Thyroid gland (tissue), 4 donors: ENCODE results near the gene OSTN. TPM values are rescaled to one million over a fixed set of nuclear protein-coding genes. Genes with fewer than 3 reads are reported as not detected.
"Not testable (repeated sequence)": the region's sequence is repeated elsewhere in the genome, so short reads cannot be mapped to it uniquely, and the experiment has no call there.

Experiments used
- DNase-seq, 2 donors: peaks; one replicate each; pipeline ENCODE4 v3.0.0-alpha.2; 2019
- H3K27ac ChIP-seq, 3 donors: fragments of 200-600 bp; sonication (generic); 1 replicate in 2 of 3; 2 replicates in 1 of 3; pipeline ENCODE4 v1.5.1; 2016 to 2019; ENCODE audit warnings: mild to moderate bottlenecking in 1 of 3, moderate library complexity in 1 of 3
- H3K27me3 ChIP-seq: fragments of 200-600 bp; sonication (generic); one replicate; pipeline ENCODE4 v1.5.1; 2019
- H3K36me3 ChIP-seq, 2 donors: fragments of 200-600 bp; sonication (generic); one replicate each; pipeline ENCODE4 v1.5.1; 2016 to 2019
- H3K4me1 ChIP-seq, 2 donors: fragments of 200-600 bp; sonication (generic); one replicate each; pipeline ENCODE4 v1.5.1; 2017 to 2019
- H3K4me3 ChIP-seq, 3 donors: fragments of 200-600 bp; sonication (generic); replicated peaks in 1 of 3; 1 replicate in 2 of 3; 2 replicates in 1 of 3; pipeline ENCODE4 v1.5.1; 2016; ENCODE audit warnings: mild to moderate bottlenecking in 1 of 3
- H3K9me3 ChIP-seq: fragments of 200-600 bp; sonication (generic); one replicate; pipeline ENCODE4 v1.5.1; 2017
- CTCF ChIP-seq, 6 experiments: fragments of 200-600 bp in 3 of 6; fragments of 450-650 bp in 3 of 6; sonication (generic) in 3 of 6; IDR thresholded peaks; one replicate each; pipeline ENCODE4 v1.5.1; 2016 to 2019; ENCODE audit warnings: antibody characterized with exemption in 6 of 6, mild to moderate bottlenecking in 2 of 6, inconsistent platforms in 1 of 6, moderate library complexity in 1 of 6
- POLR2A ChIP-seq, 2 donors: fragments of 450-650 bp; IDR thresholded peaks; one replicate each; pipeline ENCODE4 v1.6.1; 2017; ENCODE audit warnings: antibody characterized with exemption in 2 of 2, mild to moderate bottlenecking in 2 of 2, moderate library complexity in 1 of 2
- WGBS, 2 donors: methylation state at CpG; one replicate each; pipeline ENCODE4 v1.1.5; 2017; 5-methylcytosine and 5-hydroxymethylcytosine counted together
- intact Hi-C: fragments of 100-400 bp; cut with DNase I; formaldehyde crosslinking; loops from one replicate; pipeline ENCODE4 v1.15.1; 2023
- total RNA-seq, 4 donors: library from RNA; depleted of rRNA; stranded (reverse); fragments of >200 nt; gene quantifications; one replicate each; pipeline ENCODE4 v1.2.3, GENCODE V29; 2016

OSTN gene
- total RNA-seq, 4 donors from 2014 or later = not detected

- Histone ChIP-seq H3K4me1 (no peaks in the 10 kb centered on the region), H3K36me3 (no peaks in the 10 kb centered on the region), H3K27me3 (no peaks in the 10 kb centered on the region), H3K9me3 (no peaks in the 10 kb centered on the region), H3K27ac (no peak overlapping the region), H3K4me3 (no peak overlapping the region)
- intact Hi-C loops = no loop called here
- TF ChIP-seq POLR2A (IDR thresholded peaks at IDR 0.05) = no peak
- no peak for TF ChIP-seq CTCF (IDR thresholded peaks at IDR 0.05)
- WGBS, 2 donors = 69 to 83% methylated on average over 5 of the region's 5 CpGs
- no peak for DNase-seq
Measured at GRCh38 chr3:191269289-191270085, 70.4 kb downstream of the OSTN start.

- H3K27me3 ChIP-seq, H3K27ac ChIP-seq, DNase-seq, H3K9me3 ChIP-seq, H3K4me1 ChIP-seq, H3K4me3 ChIP-seq, H3K36me3 ChIP-seq, intact Hi-C loops: not testable (repeated sequence)
- 95 to 97% methylated on average over 14 of the region's 14 CpGs for WGBS, 2 donors
Measured at GRCh38 chr3:191275244-191275643, 76.2 kb downstream of the OSTN start.

- Histone ChIP-seq H3K27me3 (no peaks in the 10 kb centered on the region), H3K36me3 (no peaks in the 10 kb centered on the region), H3K27ac (no peak overlapping the region), H3K4me3 (no peak overlapping the region), H3K9me3 (no peaks in the 10 kb centered on the region), H3K4me1 (no peaks in the 10 kb centered on the region)
- intact Hi-C loops = no loop called here
- TF ChIP-seq CTCF (IDR thresholded peaks at IDR 0.05) (no peak), POLR2A (IDR thresholded peaks at IDR 0.05) (no peak)
- DNase-seq = no peak
Measured at GRCh38 chr3:191275751-191276150, 76.7 kb downstream of the OSTN start.

DNA sequence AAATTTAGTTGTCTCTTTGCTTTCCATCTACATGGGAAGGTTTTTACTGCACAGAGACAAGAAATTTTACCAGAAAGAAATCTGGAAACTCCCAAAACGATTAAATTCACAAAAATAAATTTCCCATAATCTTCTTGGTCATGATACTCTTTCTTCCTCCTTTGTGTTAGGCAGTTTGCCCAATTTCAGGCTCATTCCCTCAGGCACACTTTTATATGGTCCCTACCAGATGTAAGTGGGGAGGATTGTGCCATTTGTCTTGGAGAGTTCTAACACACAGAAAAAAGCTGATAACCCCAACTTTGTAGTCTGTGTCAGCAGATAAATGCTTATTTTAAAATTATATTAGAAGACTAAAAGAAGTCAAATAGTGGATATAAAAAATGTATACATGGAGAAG is 81.1 kb downstream of the OSTN start:
- intact Hi-C loops = no loop called here

GRCh38 chr3:191280882-191281281 is 81.8 kb downstream of the OSTN start:
- no peaks in the 10 kb centered on the region for H3K4me1 ChIP-seq
- H3K9me3 ChIP-seq = no peaks in the 10 kb centered on the region
- no peak overlapping the region for H3K4me3 ChIP-seq
- no peak overlapping the region for H3K27ac ChIP-seq
- TF ChIP-seq CTCF (IDR thresholded peaks at IDR 0.05) (no peak), POLR2A (IDR thresholded peaks at IDR 0.05) (no peak)
- H3K36me3 ChIP-seq = no peaks in the 10 kb centered on the region
- intact Hi-C loops = no loop called here
- no peaks in the 10 kb centered on the region for H3K27me3 ChIP-seq
- DNase-seq = no peak

More for the DNA sequence above, 81.1 kb downstream of the OSTN start:
- H3K9me3 ChIP-seq = no peaks in the 10 kb centered on the region
- H3K4me1 ChIP-seq = no peaks in the 10 kb centered on the region
- DNase-seq = no peak
- TF ChIP-seq POLR2A (IDR thresholded peaks at IDR 0.05) (no peak), CTCF (IDR thresholded peaks at IDR 0.05) (no peak)
- no peaks in the 10 kb centered on the region for H3K36me3 ChIP-seq
- no peaks in the 10 kb centered on the region for H3K27me3 ChIP-seq
- H3K4me3 ChIP-seq = no peak overlapping the region
- 58 to 59% methylated on average over 1 of the region's 1 CpG for WGBS, 2 donors
- H3K27ac ChIP-seq = no peak overlapping the region
